Common myeloid progenitor, CD34-positive (primary cell): ENCODE measurements around the gene PAFAH1B1.
"Not testable (repeated sequence)": the region's sequence is repeated elsewhere in the genome, so short reads cannot be mapped to it uniquely, and the experiment has no call there.

Experiments used
- CTCF ChIA-PET: fragments of 350-600 bp; sonication (Branson Sonifier 250); formaldehyde crosslinking; loops from one replicate; lab custom pipeline; 2021; ENCODE audit warnings: antibody characterized with exemption; lab: Charles Lee
- POLR2A ChIA-PET: fragments of 350-600 bp; sonication (Branson Sonifier 250); formaldehyde crosslinking; loops from one replicate; lab custom pipeline; 2021; ENCODE audit warnings: antibody characterized with exemption; lab: Charles Lee
- DNase-seq, 3 donors: peaks; one replicate each; pipeline versions ENCODE4 v3.0.0 to v3.0.0-alpha.2; 2013
- H3K27ac ChIP-seq, 2 experiments: 1 replicate in 1 of 2; 2 replicates in 1 of 2; pipeline ENCODE4 v1.7.0; 2013; ENCODE audit warnings: inconsistent platforms in 2 of 2, low read length in 2 of 2, mild to moderate bottlenecking in 2 of 2, low read depth in 1 of 2, moderate library complexity in 1 of 2; ENCODE audit not compliant: severe bottlenecking in 2 of 2, insufficient read depth in 1 of 2, poor library complexity in 1 of 2
- H3K27me3 ChIP-seq, 5 experiments: replicated peaks in 2 of 5; 1 replicate in 3 of 5; 2 replicates in 2 of 5; pipeline versions ENCODE4 v1.6.1 to v1.7.0; 2013; ENCODE audit warnings: low read length in 4 of 5, mild to moderate bottlenecking in 2 of 5, moderate library complexity in 2 of 5, inconsistent platforms in 1 of 5; ENCODE audit not compliant: insufficient read depth in 5 of 5, control insufficient read depth in 4 of 5
- H3K36me3 ChIP-seq, 4 experiments: 1 replicate in 2 of 4; 2 replicates in 2 of 4; pipeline versions ENCODE4 v1.6.1 to v1.7.0; 2013; ENCODE audit warnings: low read length in 3 of 4, control low read depth in 1 of 4, mild to moderate bottlenecking in 1 of 4; ENCODE audit not compliant: control insufficient read depth in 4 of 4, insufficient read depth in 4 of 4
- H3K4me1 ChIP-seq, 4 experiments: 1 replicate in 3 of 4; 2 replicates in 1 of 4; pipeline versions ENCODE4 v1.6.1 to v1.7.1; 2013; ENCODE audit warnings: low read length in 3 of 4, mild to moderate bottlenecking in 3 of 4, control low read depth in 1 of 4, inconsistent platforms in 1 of 4, moderate library complexity in 1 of 4; ENCODE audit not compliant: control insufficient read depth in 4 of 4, insufficient read depth in 4 of 4; ENCODE audit errors: control extremely low read depth in 1 of 4
- H3K4me3 ChIP-seq, 7 experiments: 1 replicate in 4 of 7; 2 replicates in 3 of 7; pipeline versions ENCODE4 v1.5.1 to v1.7.0; 2013; ENCODE audit warnings: mild to moderate bottlenecking in 7 of 7, low read length in 6 of 7, moderate library complexity in 6 of 7, inconsistent platforms in 2 of 7, low read depth in 2 of 7, control low read depth in 1 of 7; ENCODE audit not compliant: insufficient read depth in 4 of 7, control insufficient read depth in 1 of 7; ENCODE audit errors: extremely low read depth in 1 of 7
- H3K9me3 ChIP-seq, 5 experiments: 1 replicate in 4 of 5; 2 replicates in 1 of 5; pipeline versions ENCODE4 v1.6.1 to v1.7.1; 2013; ENCODE audit warnings: low read length in 4 of 5, mild to moderate bottlenecking in 2 of 5, inconsistent platforms in 1 of 5, low read depth in 1 of 5, moderate library complexity in 1 of 5; ENCODE audit not compliant: control insufficient read depth in 4 of 5, insufficient read depth in 2 of 5; ENCODE audit errors: control extremely low read depth in 1 of 5
- WGBS: methylation state at CpG from one replicate; pipeline ENCODE4 v1.1.5; 2013; ENCODE audit not compliant: insufficient coverage; 5-methylcytosine and 5-hydroxymethylcytosine counted together

The PAFAH1B1 gene

GRCh38 chr17:2649191-2649590 lies 55.7 kb downstream of the PAFAH1B1 start:
- Histone ChIP-seq H3K36me3 (peaks cover 8 to 26% (median 15%) of the 10 kb centered on the region in 4 experiments), H3K27ac (no peak overlapping the region), H3K27me3 (no peaks in the 10 kb centered on the region), H3K4me3 (no peak overlapping the region), H3K9me3 (no peaks in the 10 kb centered on the region), H3K4me1 (no peaks in the 10 kb centered on the region)
- WGBS, result 100% methylated on average over 7 of the region's 11 CpGs
- no peak for DNase-seq
- ChIA-PET CTCF (interaction anchor here (0.6 kb wide), 1 partner anchor 1069 kb away, joined by 3 read pairs; no protein-coding TSS in a partner anchor), POLR2A (no interaction called here)

GRCh38 chr17:2652911-2653310 lies 59.5 kb downstream of the PAFAH1B1 start:
- WGBS, result 100% methylated on average over 2 of the region's 3 CpGs
- H3K4me1 ChIP-seq, DNase-seq, POLR2A ChIA-PET, H3K4me3 ChIP-seq, H3K9me3 ChIP-seq, H3K27me3 ChIP-seq, H3K27ac ChIP-seq: not testable (repeated sequence)
- CTCF ChIA-PET, result interaction anchor here (2.1 kb wide), 1 partner anchor 14 kb away, joined by 6 read pairs; no protein-coding TSS in a partner anchor
- H3K36me3 ChIP-seq, result peaks cover 8 to 24% (median 12%) of the 10 kb centered on the region in 4 experiments

- Histone ChIP-seq H3K4me3 (no peak overlapping the region), H3K27me3 (no peaks in the 10 kb centered on the region), H3K36me3 (peaks cover 3 to 23% (median 13%) of the 10 kb centered on the region in 4 experiments), H3K9me3 (peaks cover 0 to 2% (median 0%) of the 10 kb centered on the region in 5 experiments), H3K4me1 (peaks cover 0 to 4% (median 0%) of the 10 kb centered on the region in 4 experiments), H3K27ac (no peak overlapping the region)
- DNase-seq, result peak in 2 of 3 donors; percentile 27 to 33
- WGBS, result 64% methylated on average over 3 of the region's 7 CpGs
- POLR2A ChIA-PET, result interaction anchor here (0.6 kb wide), 2 partner anchors 12 to 259 kb away, joined by 4 read pairs; no protein-coding TSS in a partner anchor
- CTCF ChIA-PET, result interaction anchor here (1.3 to 1.4 kb wide), 2 partner anchors 13 to 19 kb away, joined by 3 read pairs; no protein-coding TSS in a partner anchor
Measured at GRCh38 chr17:2655546-2655945, 62.1 kb downstream of the PAFAH1B1 start.

GRCh38 chr17:2656283-2656682 lies 62.8 kb downstream of the PAFAH1B1 start:
- H3K4me1 ChIP-seq, result peaks cover 0 to 4% (median 0%) of the 10 kb centered on the region in 4 experiments
- ChIA-PET POLR2A (interaction anchor here (0.6 kb wide), 3 partner anchors 13 to 260 kb away, joined by 3 to 4 read pairs (median 4); no protein-coding TSS in a partner anchor), CTCF (interaction anchor here (1.3 to 1.4 kb wide), 2 partner anchors 14 to 18 kb away, joined by 3 read pairs; no protein-coding TSS in a partner anchor)
- no peak overlapping the region for H3K27ac ChIP-seq
- no peak for DNase-seq
- peaks cover 3 to 20% (median 13%) of the 10 kb centered on the region in 4 experiments for H3K36me3 ChIP-seq
- H3K27me3 ChIP-seq, result no peaks in the 10 kb centered on the region
- peaks cover 0 to 2% (median 0%) of the 10 kb centered on the region in 5 experiments for H3K9me3 ChIP-seq
- WGBS, result no CpG with 5 or more reads among the region's 1 CpG
- no peak overlapping the region for H3K4me3 ChIP-seq

GRCh38 chr17:2659337-2659736 lies 65.9 kb downstream of the PAFAH1B1 start:
- DNase-seq, POLR2A ChIA-PET, H3K4me3 ChIP-seq, H3K4me1 ChIP-seq, H3K27ac ChIP-seq, CTCF ChIA-PET, H3K27me3 ChIP-seq, H3K9me3 ChIP-seq: not testable (repeated sequence)
- 86% methylated on average over 5 of the region's 8 CpGs for WGBS
- H3K36me3 ChIP-seq, result peaks cover 0 to 14% (median 6%) of the 10 kb centered on the region in 4 experiments

GRCh38 chr17:2660410-2660809 lies 67.0 kb downstream of the PAFAH1B1 start:
- H3K4me3 ChIP-seq, H3K4me1 ChIP-seq, H3K9me3 ChIP-seq, H3K27me3 ChIP-seq, H3K27ac ChIP-seq, DNase-seq: not testable (repeated sequence)
- peaks cover 0 to 14% (median 4%) of the 10 kb centered on the region in 4 experiments for H3K36me3 ChIP-seq
- ChIA-PET POLR2A (interaction anchor here (0.7 kb wide), 1 partner anchor 454 kb away, joined by 4 read pairs; no protein-coding TSS in a partner anchor), CTCF (interaction anchor here (0.6 kb wide), 1 partner anchor 18 kb away, joined by 4 read pairs; no protein-coding TSS in a partner anchor)
- no CpG with 5 or more reads among the region's 4 CpGs for WGBS

GRCh38 chr17:2672026-2672425 lies 78.6 kb downstream of the PAFAH1B1 start:
- POLR2A ChIA-PET, result no interaction called here
- peaks cover 19 to 63% (median 45%) of the 10 kb centered on the region in 4 experiments for H3K36me3 ChIP-seq
- CTCF ChIA-PET, result no interaction called here

More at GRCh38 chr17:2672026-2672425, 78.6 kb downstream of the PAFAH1B1 start:
- WGBS, result 100% methylated on average over 2 of the region's 5 CpGs
- DNase-seq, result no peak
- Histone ChIP-seq H3K9me3 (no peaks in the 10 kb centered on the region), H3K27me3 (no peaks in the 10 kb centered on the region), H3K27ac (no peak overlapping the region), H3K4me1 (no peaks in the 10 kb centered on the region), H3K4me3 (no peak overlapping the region)
